A549 (cell line): Measurements from ENCODE around the gene NEK5. TPM values are rescaled to one million over a fixed set of nuclear protein-coding genes. Genes with fewer than 3 reads are reported as not detected.
"Not testable (repeated sequence)": the region's sequence is repeated elsewhere in the genome, so short reads cannot be mapped to it uniquely, and the experiment has no call there.

Experiments used
- ATAC-seq, 2 experiments: fragments of 200-7000 bp in 1 of 2; fragments of >200 bp in 1 of 2; cut with Nextera tagmentation in 1 of 2; cut with Tn5 transposase in 1 of 2; 3 replicates each; pipeline versions ENCODE4 v1.8.0 to v1.9.1; 2018 to 2020; ENCODE audit warnings: mild to moderate bottlenecking in 1 of 2, moderate library complexity in 1 of 2
- CTCF ChIA-PET: fragments of 300-600 bp; sonication (Branson Sonifier 250); formaldehyde crosslinking; extraction: SDS; loops from one replicate; lab custom pipeline; 2021; ENCODE audit warnings: antibody characterized with exemption, inconsistent platforms; lab: Yijun Ruan, JAX
- POLR2A ChIA-PET: fragments of 350-600 bp; formaldehyde crosslinking; extraction: SDS; loops from one replicate; lab custom pipeline; 2021; ENCODE audit warnings: antibody characterized with exemption, inconsistent platforms; lab: Yijun Ruan, JAX
- DNase-seq, 2 experiments: peaks; one replicate each; pipeline versions ENCODE4 v3.0.0 to v3.0.0-alpha.2; 2011 to 2016; ENCODE audit warnings: low read depth in 1 of 2, low spot score in 1 of 2
- FAIRE-seq: peaks from 2 replicates; lab custom pipeline; 2011; peaks lifted over from hg19 to GRCh38; lab: Jason Lieb, UNC
- H3K27ac ChIP-seq, 2 experiments: fragments of >200 bp; sonication (Bioruptor Twin); formaldehyde crosslinking; 3 replicates each; pipeline ENCODE4 v1.5.1; 2016 to 2017
- H3K4me1 ChIP-seq: fragments of >200 bp; sonication (Bioruptor Twin); formaldehyde crosslinking; 3 replicates; pipeline ENCODE4 v1.6.1; 2016
- H3K4me2 ChIP-seq: fragments of >200 bp; sonication (Bioruptor Twin); formaldehyde crosslinking; 3 replicates; pipeline ENCODE4 v1.6.1; 2016
- H3K4me3 ChIP-seq: fragments of >200 bp; sonication (Bioruptor Twin); formaldehyde crosslinking; 3 replicates; pipeline ENCODE4 v1.5.1; 2016
- H3K9me3 ChIP-seq: fragments of >200 bp; sonication (Bioruptor Twin); formaldehyde crosslinking; 3 replicates; pipeline ENCODE4 v1.6.1; 2016
- BHLHE40 ChIP-seq: IDR thresholded peaks from 2 replicates; pipeline ENCODE4 v1.6.1; 2012; ENCODE audit warnings: low read depth, low read length, inconsistent platforms
- CBX8 ChIP-seq: fragments of 200-600 bp; sonication (generic); IDR thresholded peaks from 2 replicates; pipeline ENCODE4 v1.6.1; 2016
- CEBPB ChIP-seq, 2 experiments: fragments of >200 bp in 1 of 2; sonication (Bioruptor Twin) in 1 of 2; formaldehyde crosslinking in 1 of 2; IDR thresholded peaks; 2 replicates each; pipeline ENCODE4 v1.6.1; 2012 to 2016
- CHD2 ChIP-seq: fragments of 150-350 bp; IDR thresholded peaks from 2 replicates; pipeline ENCODE4 v1.6.1; 2014; ENCODE audit warnings: low read length; ENCODE audit not compliant: partially characterized antibody
- CHD4 ChIP-seq: fragments of 200-600 bp; sonication (generic); IDR thresholded peaks from 2 replicates; pipeline ENCODE4 v1.6.1; 2016; ENCODE audit warnings: antibody characterized with exemption, mild to moderate bottlenecking, borderline replicate concordance
- EHMT2 ChIP-seq: fragments of 200-600 bp; sonication (generic); IDR thresholded peaks from 2 replicates; pipeline ENCODE4 v1.6.1; 2016; ENCODE audit warnings: antibody characterized with exemption, low read depth, mild to moderate bottlenecking, moderate library complexity
- HDAC2 ChIP-seq: fragments of 200-600 bp; sonication (generic); IDR thresholded peaks from 2 replicates; pipeline ENCODE4 v1.6.1; 2016
- HES2 ChIP-seq: fragments of >200 bp; sonication (Bioruptor Twin); formaldehyde crosslinking; IDR thresholded peaks from 2 replicates; pipeline ENCODE4 v1.6.1; 2016
- HOXB5 ChIP-seq: fragments of 250-450 bp; sonication (Bioruptor Pico); IDR thresholded peaks from 2 replicates; pipeline ENCODE4 v1.5.0; 2020; ENCODE audit warnings: mild to moderate bottlenecking, moderate library complexity
- JUN ChIP-seq, 2 experiments: fragments of >200 bp; sonication (Bioruptor Twin); formaldehyde crosslinking; IDR thresholded peaks; 2 replicates in 1 of 2; 3 replicates in 1 of 2; pipeline ENCODE4 v1.6.1; 2016 to 2017
- KDM5A ChIP-seq: fragments of 200-600 bp; sonication (generic); IDR thresholded peaks from 2 replicates; pipeline ENCODE4 v1.6.1; 2016; ENCODE audit warnings: antibody characterized with exemption, mild to moderate bottlenecking
- MAFK ChIP-seq: fragments of 450-650 bp; IDR thresholded peaks from 2 replicates; pipeline ENCODE4 v1.6.1; 2014; ENCODE audit not compliant: partially characterized antibody
- MAX ChIP-seq: IDR thresholded peaks from 2 replicates; pipeline ENCODE4 v1.6.1; 2012
- MYC ChIP-seq: IDR thresholded peaks from 2 replicates; pipeline ENCODE4 v1.6.1; 2012; ENCODE audit warnings: mild to moderate bottlenecking, inconsistent platforms, low read length, improper control_type of control experiment, borderline replicate concordance
- NPAS2 ChIP-seq: fragments of 250-450 bp; sonication (Bioruptor Pico); IDR thresholded peaks from 2 replicates; pipeline ENCODE4 v1.8.0; 2022; ENCODE audit warnings: mild to moderate bottlenecking, moderate library complexity, borderline replicate concordance
- NR3C1 ChIP-seq: fragments of >200 bp; sonication (Bioruptor Twin); formaldehyde crosslinking; IDR thresholded peaks from 3 replicates; pipeline ENCODE4 v1.6.1; 2017
- PHF8 ChIP-seq: fragments of 200-600 bp; sonication (generic); IDR thresholded peaks from 2 replicates; pipeline ENCODE4 v1.6.1; 2016; ENCODE audit warnings: low read depth, mild to moderate bottlenecking, antibody characterized with exemption, moderate library complexity, borderline replicate concordance
- REST ChIP-seq: fragments of 200-600 bp; sonication (generic); IDR thresholded peaks from 2 replicates; pipeline ENCODE4 v1.6.1; 2016; ENCODE audit warnings: antibody characterized with exemption, mild to moderate bottlenecking, moderate library complexity
- RFX5 ChIP-seq: fragments of 450-650 bp; IDR thresholded peaks from 2 replicates; pipeline ENCODE4 v1.7.1; 2014; ENCODE audit warnings: antibody characterized with exemption, mild to moderate bottlenecking, moderate library complexity
- RNF2 ChIP-seq: fragments of 200-600 bp; sonication (generic); IDR thresholded peaks from 2 replicates; pipeline ENCODE4 v1.6.1; 2016; ENCODE audit warnings: low read depth, mild to moderate bottlenecking, antibody characterized with exemption, moderate library complexity, borderline replicate concordance
- TFCP2L1 ChIP-seq: fragments of 250-450 bp; sonication (Bioruptor Pico); IDR thresholded peaks from 2 replicates; pipeline ENCODE4 v1.5.0; 2021; ENCODE audit warnings: mild to moderate bottlenecking
- ZFP36 ChIP-seq: fragments of 450-650 bp; IDR thresholded peaks from 2 replicates; pipeline ENCODE4 v1.6.1; 2014; ENCODE audit warnings: borderline replicate concordance; ENCODE audit not compliant: partially characterized antibody
- WGBS: methylation state at CpG from one replicate; pipeline ENCODE4 v1.1.6; 2017; ENCODE audit errors: missing lambda C conversion rate; 5-methylcytosine and 5-hydroxymethylcytosine counted together
- polyA plus RNA-seq, 4 experiments: library from polyadenylated mRNA; depleted of rRNA in 3 of 4; stranded (reverse); fragments of >200 nt; fragmentation: RNase III in 1 of 4; extraction: RNeasy Plus Mini Kit Qiagen cat#74134 plus additional on column Dnase treatment in 1 of 4; gene quantifications; 2 replicates in 3 of 4; 3 replicates in 1 of 4; pipeline ENCODE4 v1.2.3, GENCODE V29; 2011 to 2017

The NEK5 gene
- polyA plus RNA-seq, 2 of the 4 experiments (the other 2 are of a cell fraction), result 0.08 to 0.23 TPM

- CTCF ChIA-PET, result interaction anchor here (1.1 kb wide), 1 partner anchor 46 kb away, joined by 4 read pairs; no protein-coding TSS in a partner anchor
- ATAC-seq (no peak), DNase-seq (no peak), FAIRE-seq (no peak)
- Histone ChIP-seq H3K4me1 (no peaks in the 10 kb centered on the region), H3K4me2 (no peak overlapping the region), H3K27ac (no peak overlapping the region), H3K4me3 (no peak overlapping the region), H3K9me3 (no peaks in the 10 kb centered on the region)
- POLR2A ChIA-PET, result no interaction called here
- WGBS, result 84% methylated on average over 3 of the region's 3 CpGs
- TF ChIP-seq MAX, result no peak
- no peak for TF ChIP-seq CBX8
- no peak for TF ChIP-seq NPAS2 (CRISPR knock-in tag)
- TF ChIP-seq MYC, result no peak
- TF ChIP-seq BHLHE40, result no peak
- no peak for TF ChIP-seq TFCP2L1 (CRISPR knock-in tag)
- no peak for TF ChIP-seq CEBPB (IDR thresholded peaks at IDR 0.05)
- no peak for TF ChIP-seq PHF8
- no peak for TF ChIP-seq MAFK
- TF ChIP-seq REST, result no peak
- no peak for TF ChIP-seq HES2
- no peak for TF ChIP-seq HDAC2
- no peak for TF ChIP-seq ZFP36
- no peak for TF ChIP-seq CHD4
- no peak for TF ChIP-seq NR3C1
- no peak for TF ChIP-seq EHMT2
Measured at GRCh38 chr13:52173373-52173772, 44.5 kb upstream of the NEK5 start.

- DNase-seq, H3K4me1 ChIP-seq, FAIRE-seq, H3K9me3 ChIP-seq, H3K4me2 ChIP-seq, H3K27ac ChIP-seq, H3K4me3 ChIP-seq, ATAC-seq, POLR2A ChIA-PET: not testable (repeated sequence)
- CTCF ChIA-PET, result interaction anchor here (0.9 kb wide), 1 partner anchor 11 kb away, joined by 5 read pairs; no protein-coding TSS in a partner anchor
- WGBS, result 83% methylated on average over 1 of the region's 1 CpG
Measured at GRCh38 chr13:52171686-52172085, 42.8 kb upstream of the NEK5 start.

- DNase-seq, ATAC-seq, POLR2A ChIA-PET: not testable (repeated sequence)
Measured at GRCh38 chr13:52170828-52171391, 42.0 kb upstream of the NEK5 start.

GRCh38 chr13:52169839-52170238, 41.0 kb upstream of the NEK5 start:
- no peak overlapping the region for H3K4me2 ChIP-seq
- 85% methylated on average over 5 of the region's 5 CpGs for WGBS
- FAIRE-seq (no peak), DNase-seq (no peak), ATAC-seq (no peak)
- CTCF ChIA-PET, result no interaction called here
- no peak overlapping the region for H3K27ac ChIP-seq
- POLR2A ChIA-PET, result no interaction called here
- H3K9me3 ChIP-seq, result no peaks in the 10 kb centered on the region
- no peak overlapping the region for H3K4me3 ChIP-seq
- TF ChIP-seq HOXB5 (CRISPR knock-in tag) (no peak), RFX5 (no peak), KDM5A (no peak), CHD2 (no peak), NPAS2 (CRISPR knock-in tag) (no peak), JUN (IDR thresholded peaks at IDR 0.05) (no peak), RNF2 (no peak)
- no peaks in the 10 kb centered on the region for H3K4me1 ChIP-seq

More at GRCh38 chr13:52170828-52171391, 42.0 kb upstream of the NEK5 start:
- CTCF ChIA-PET, H3K9me3 ChIP-seq, H3K4me2 ChIP-seq, H3K27ac ChIP-seq, H3K4me1 ChIP-seq, H3K4me3 ChIP-seq: not testable (repeated sequence)
- WGBS, result 74% methylated on average over 1 of the region's 1 CpG
- peak; percentile 7 for FAIRE-seq
